DND-41 (cell line): ENCODE data around the gene LRRC14B.

Source experiments
- ATAC-seq: fragments of 200-7000 bp; cut with Tn5 transposase; 3 replicates; pipeline ENCODE4 v1.9.1; 2021; ENCODE audit warnings: low read depth; ENCODE audit not compliant: insufficient read depth
- DNase-seq: peaks from one replicate; pipeline ENCODE4 v3.0.0-alpha.2; 2020
- H2AFZ ChIP-seq: 2 replicates; pipeline ENCODE4 v1.6.0; 2012; ENCODE audit warnings: low read depth, low read length
- H3K27ac ChIP-seq: 2 replicates; pipeline ENCODE4 v1.5.1; 2012; ENCODE audit warnings: low read length, inconsistent platforms
- H3K27me3 ChIP-seq: fragments of 200-600 bp; sonication (generic); 2 replicates; pipeline ENCODE4 v1.6.0; 2012; ENCODE audit warnings: low read length, mild to moderate bottlenecking, inconsistent platforms; ENCODE audit not compliant: insufficient read depth, poor library complexity
- H3K36me3 ChIP-seq: 2 replicates; pipeline ENCODE4 v1.5.1; 2012; ENCODE audit warnings: low read length, inconsistent platforms; ENCODE audit not compliant: insufficient read depth
- H3K4me1 ChIP-seq: 2 replicates; pipeline ENCODE4 v1.5.1; 2012; ENCODE audit warnings: mild to moderate bottlenecking, low read length; ENCODE audit not compliant: insufficient read depth
- H3K4me2 ChIP-seq: 2 replicates; pipeline ENCODE4 v1.6.0; 2012; ENCODE audit warnings: mild to moderate bottlenecking, moderate library complexity, low read length, inconsistent platforms; ENCODE audit not compliant: insufficient read depth
- H3K4me3 ChIP-seq, 2 experiments: fragments of 200-600 bp in 1 of 2; shearing (Covaris generic) in 1 of 2; 2 replicates each; pipeline ENCODE4 v1.5.1; 2012 to 2016; ENCODE audit warnings: inconsistent platforms in 2 of 2, low read length in 2 of 2, mild to moderate bottlenecking in 2 of 2, low read depth in 1 of 2, moderate library complexity in 1 of 2
- H3K79me2 ChIP-seq: 2 replicates; pipeline ENCODE4 v1.6.0; 2012; ENCODE audit warnings: low read length, inconsistent platforms; ENCODE audit not compliant: insufficient read depth
- H3K9ac ChIP-seq: 2 replicates; pipeline ENCODE4 v1.6.0; 2012; ENCODE audit warnings: low read depth, mild to moderate bottlenecking, inconsistent platforms, low read length, moderate library complexity
- H3K9me3 ChIP-seq: 2 replicates; pipeline ENCODE4 v1.5.1; 2012; ENCODE audit warnings: low read length, moderate library complexity, mild to moderate bottlenecking, inconsistent platforms; ENCODE audit not compliant: insufficient read depth, severe bottlenecking
- H4K20me1 ChIP-seq: 2 replicates; pipeline ENCODE4 v1.6.0; 2012; ENCODE audit warnings: low read length; ENCODE audit not compliant: insufficient read depth
- CTCF ChIP-seq: IDR thresholded peaks from 2 replicates; pipeline ENCODE4 v1.5.1; 2012; ENCODE audit warnings: borderline replicate concordance, low read length, moderate library complexity, mild to moderate bottlenecking; ENCODE audit not compliant: poor library complexity, severe bottlenecking; ENCODE audit errors: extremely low read depth
- EZH2 ChIP-seq: IDR thresholded peaks from 3 replicates; pipeline ENCODE4 v1.6.1; 2012; ENCODE audit warnings: borderline replicate concordance, low read depth, mild to moderate bottlenecking, moderate library complexity, low read length, inconsistent platforms; ENCODE audit not compliant: severe bottlenecking

The LRRC14B gene

GRCh38 chr5:191036-191948 lies at the start of gene LRRC14B:
Gene LRRC14B, plus strand, starts transcription at chr5:191495. Its CDS starts 44 bp downstream, at chr5:191539.
- H3K9ac ChIP-seq = no peak within 1 kb of the TSS
- H3K79me2 ChIP-seq = no peaks in the 10 kb centered on the region
- H4K20me1 ChIP-seq = 0 out of 2 replicates have a peak, but pooled peaks cover 3% of the 10 kb centered on the region
- no peak within 1 kb of the TSS for H3K4me2 ChIP-seq
- H3K9me3 ChIP-seq = no peaks in the 10 kb centered on the region
- H2AFZ ChIP-seq = no peak within 1 kb of the TSS
- peaks cover 9% of the 10 kb centered on the region for H3K4me1 ChIP-seq
- H3K4me3 ChIP-seq = no peak within 1 kb of the TSS
- no peak for ATAC-seq
- no peak for DNase-seq
- TF ChIP-seq EZH2 (no peak), CTCF (no peak)
- H3K27ac ChIP-seq = no peak within 1 kb of the TSS
- no peaks in the 10 kb centered on the region for H3K27me3 ChIP-seq
- no peaks in the 10 kb centered on the region for H3K36me3 ChIP-seq

GRCh38 chr5:141761-142160 lies 49.5 kb upstream of the LRRC14B start:
- H3K4me1 ChIP-seq = no peaks in the 10 kb centered on the region
- no peaks in the 10 kb centered on the region for H3K79me2 ChIP-seq
- H3K9me3 ChIP-seq = peaks cover 2% of the 10 kb centered on the region
- H3K27ac ChIP-seq = no peak overlapping the region
- no peaks in the 10 kb centered on the region for H3K36me3 ChIP-seq
- no peak overlapping the region for H3K4me3 ChIP-seq
- ATAC-seq (no peak), DNase-seq (no peak)
- no peak overlapping the region for H3K9ac ChIP-seq
- no peaks in the 10 kb centered on the region for H3K27me3 ChIP-seq
- H3K4me2 ChIP-seq = no peak overlapping the region
- H4K20me1 ChIP-seq = no peaks in the 10 kb centered on the region
- no peak for TF ChIP-seq EZH2
- no peak for TF ChIP-seq CTCF
- H2AFZ ChIP-seq = no peak overlapping the region

- TF ChIP-seq CTCF (peak; percentile 13), EZH2 (no peak)
- Histone ChIP-seq H2AFZ (no peak overlapping the region), H3K27me3 (no peaks in the 10 kb centered on the region), H3K27ac (no peak overlapping the region), H3K4me1 (no peaks in the 10 kb centered on the region), H3K4me2 (no peak overlapping the region), H3K4me3 (no peak overlapping the region), H3K36me3 (no peaks in the 10 kb centered on the region), H4K20me1 (no peaks in the 10 kb centered on the region), H3K79me2 (no peaks in the 10 kb centered on the region), H3K9ac (no peak overlapping the region), H3K9me3 (peaks cover 8% of the 10 kb centered on the region)
- ATAC-seq (no peak), DNase-seq (no peak)
These were observed 49.0 kb upstream of the LRRC14B start for GRCh38 chr5:142246-142810.
